ENCODE results near the gene USO1. TPM values are rescaled to one million over a fixed set of nuclear protein-coding genes. Genes with fewer than 3 reads are reported as not detected.

USO1 gene
- total and polyA plus RNA-seq, 2 of the 8 experiments (the other 6 are each of a cell fraction or from before 2014, with no cell fraction given), result 57.3 to 198 TPM

GRCh38 chr4:75724867-75725724, 719 bp downstream of the USO1 start (continued):
- peak; percentile 30; the same call in 1 of the 2 replicates for TF ChIP-seq BACH1 (IDR thresholded peaks at IDR 0.05; ENCODE audit: low read length)
- no peak for TF ChIP-seq CTBP2 (IDR thresholded peaks at IDR 0.05; ENCODE audit: borderline replicate concordance, insufficient read depth, insufficient read length, low read length)
- no peak for TF ChIP-seq CBX5 (IDR thresholded peaks at IDR 0.05; ENCODE audit: low read depth, low read length)
- TF ChIP-seq TBP (IDR thresholded peaks at IDR 0.05; ENCODE audit: low read depth, low read length), result peak; percentile 58; the same call in 1 of the 2 replicates
- TF ChIP-seq ASH2L (IDR thresholded peaks at IDR 0.05; ENCODE audit: low read length), result peak; percentile 96
- TF ChIP-seq CBX8 (IDR thresholded peaks at IDR 0.05; ENCODE audit: borderline replicate concordance, low read depth, low read length), result no peak
- peak; percentile 62 for TF ChIP-seq TAF7 (optimal IDR thresholded peaks at IDR 0.05; ENCODE audit: borderline replicate concordance, low read depth, low read length)
- peak; percentile 46; the same call in 1 of the 2 replicates for TF ChIP-seq CHD1 (IDR thresholded peaks at IDR 0.05; ENCODE audit: low read depth, low read length)
- peak; percentile 77 for TF ChIP-seq KDM4A (IDR thresholded peaks at IDR 0.05; ENCODE audit: low read depth, low read length, severe bottlenecking)
- no peak for TF ChIP-seq RNF2 (IDR thresholded peaks at IDR 0.05; ENCODE audit: borderline replicate concordance, low read depth, low read length, missing control alignments, poor library complexity, severe bottlenecking)
- 0 out of 4 replicates have a peak, but pooled peaks of 1 of the 3 experiments have one; percentile 2 for TF ChIP-seq CTCF (IDR thresholded peaks at IDR 0.05; ENCODE audit: control extremely low read depth in 1 of 3, insufficient read depth in 1 of 3, low read depth in 1 of 3, low read length in 3 of 3)
- TF ChIP-seq TCF12 (IDR thresholded peaks at IDR 0.05; ENCODE audit: low read depth, low read length), result no peak
- TF ChIP-seq SAP30 (IDR thresholded peaks at IDR 0.05; ENCODE audit: insufficient read depth, insufficient replicate concordance, low read length), result peak; percentile 23
- TF ChIP-seq POLR2AphosphoS5 (IDR thresholded peaks at IDR 0.05; ENCODE audit: low read depth, low read length), result peak; percentile 67; the same call in 1 of the 2 replicates
- TF ChIP-seq BRCA1 (IDR thresholded peaks at IDR 0.05; ENCODE audit: low read depth, low read length), result no peak
